ENCODE data around the gene AP2S1. TPM values are rescaled to one million over a fixed set of nuclear protein-coding genes. Genes with fewer than 3 reads are reported as not detected.

The AP2S1 gene
- 117 and 150 TPM in 2 replicates for polyA plus RNA-seq (2011; rRNA removed)
- polyA plus RNA-seq (2012; cell fraction: cytosol; rRNA removed) = 412 and 456 TPM in 2 replicates
- 284 and 292 TPM in 2 replicates for polyA plus RNA-seq (2012; cell fraction: nucleus; rRNA removed)
- polyA plus RNA-seq (2017; fragmentation: RNase III; extraction: RNeasy Plus Mini Kit Qiagen cat#74134 plus additional on column Dnase treatment) = 318 to 329 TPM (median 325 TPM) in 3 replicates
- 90.7 TPM in 2 replicates for polyA minus RNA-seq (2011; rRNA and poly(A)+ RNA removed)

DNA sequence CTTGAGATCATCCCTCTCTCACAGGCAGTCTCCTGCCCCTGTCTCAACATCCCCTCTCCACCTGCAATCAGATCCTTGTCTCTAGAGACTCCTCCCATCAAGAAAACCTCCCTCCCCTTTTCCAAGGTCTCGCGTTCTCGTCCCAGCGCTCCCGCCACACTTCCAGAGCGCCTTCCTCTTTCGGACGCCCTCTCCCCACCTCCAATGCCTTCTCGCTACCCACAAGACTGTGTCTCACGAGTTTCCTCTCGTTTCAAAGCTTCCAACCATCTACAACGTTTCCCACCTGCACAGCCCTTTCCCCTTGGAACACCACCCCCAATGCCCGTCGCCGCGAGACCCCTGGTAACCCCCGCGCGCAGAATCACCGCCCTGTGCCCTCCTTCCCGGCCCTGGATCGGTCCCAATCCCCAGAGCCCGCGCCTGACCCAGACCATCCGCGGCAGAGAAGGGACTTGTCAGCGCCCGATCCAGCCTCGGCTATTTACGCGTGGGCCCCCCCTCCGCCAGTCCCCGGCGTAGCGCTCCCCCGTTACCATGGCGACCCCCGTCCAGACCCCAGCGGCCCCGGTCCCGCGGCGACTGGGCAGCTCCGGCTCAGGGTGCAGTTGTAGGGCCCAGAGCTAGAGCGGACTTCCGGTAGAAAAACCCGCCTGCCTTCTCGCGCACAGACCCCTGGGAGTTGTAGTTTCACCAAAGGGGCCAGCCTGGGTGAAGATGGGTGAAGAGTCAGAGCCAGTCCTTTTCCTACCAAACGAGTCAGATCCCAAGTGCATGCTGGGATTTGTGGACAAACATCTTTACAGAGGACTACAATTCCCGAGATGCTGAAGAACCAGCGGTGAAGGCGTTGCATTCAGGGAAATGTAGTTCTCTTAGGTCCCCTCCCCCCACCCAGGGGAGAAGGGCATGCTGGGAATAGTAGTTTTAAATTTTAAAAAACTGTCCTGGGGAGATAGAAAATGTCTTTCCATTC is at the start of gene AP2S1:
Gene AP2S1, minus strand, starts transcription at position 619 of the 976 bp plus-strand sequence. Its CDS starts 80 bp downstream, at position 539.
- Histone ChIP-seq H3K4me2 (peak within 1 kb of the TSS; percentile 96), H3K4me3 (peak within 1 kb of the TSS; percentile 67), H3K27ac (peak within 1 kb of the TSS; percentile 81 to 93), H3K9me3 (no peaks in the 10 kb centered on the region), H3K4me1 (peaks cover 10% of the 10 kb centered on the region)
- ChIA-PET POLR2A (interaction anchor here (1.0 to 1.6 kb wide), 8 partner anchors 9 to 197 kb away, joined by 3 to 9 read pairs (median 5); partner anchors contain the start of genes ARHGAP35 and SLC1A5), CTCF (interaction anchor here (0.6 to 44.5 kb wide), 7 partner anchors 10 to 152 kb away, joined by 3 to 1222 read pairs (median 6); no protein-coding TSS in a partner anchor)
- WGBS (ENCODE audit: missing lambda C conversion rate) = 2% methylated on average over 31 of the region's 53 CpGs
- ATAC-seq = peak; percentile 97 to 98
- DNase-seq (ENCODE audit: low read depth in 1 of 2, low spot score in 1 of 2) = peak; percentile 99
- no peak for TF ChIP-seq ZFP36 (IDR thresholded peaks at IDR 0.05; ENCODE audit: borderline replicate concordance, partially characterized antibody)
- peak; percentile 14; the same call in 1 of the 2 replicates for TF ChIP-seq GATA3 (IDR thresholded peaks at IDR 0.05; ENCODE audit: borderline replicate concordance)
- TF ChIP-seq RAD21 (conservative IDR thresholded peaks at IDR 0.05 in 1 of 2, IDR thresholded peaks at IDR 0.05 in 1 of 2) = 0 out of 5 replicates have a peak, but pooled peaks of 1 of the 2 experiments have one; percentile 5
- TF ChIP-seq JUN (IDR thresholded peaks at IDR 0.05) = peak; percentile 71 to 92
- TF ChIP-seq CHD2 (IDR thresholded peaks at IDR 0.05; ENCODE audit: low read length, partially characterized antibody) = peak; percentile 78
- TF ChIP-seq MYC (IDR thresholded peaks at IDR 0.05; ENCODE audit: borderline replicate concordance, low read length) = no peak
- TF ChIP-seq, protein P1, sequence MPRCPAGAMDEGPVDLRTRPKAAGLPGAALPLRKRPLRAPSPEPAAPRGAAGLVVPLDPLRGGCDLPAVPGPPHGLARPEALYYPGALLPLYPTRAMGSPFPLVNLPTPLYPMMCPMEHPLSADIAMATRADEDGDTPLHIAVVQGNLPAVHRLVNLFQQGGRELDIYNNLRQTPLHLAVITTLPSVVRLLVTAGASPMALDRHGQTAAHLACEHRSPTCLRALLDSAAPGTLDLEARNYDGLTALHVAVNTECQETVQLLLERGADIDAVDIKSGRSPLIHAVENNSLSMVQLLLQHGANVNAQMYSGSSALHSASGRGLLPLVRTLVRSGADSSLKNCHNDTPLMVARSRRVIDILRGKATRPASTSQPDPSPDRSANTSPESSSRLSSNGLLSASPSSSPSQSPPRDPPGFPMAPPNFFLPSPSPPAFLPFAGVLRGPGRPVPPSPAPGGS (IDR thresholded peaks at IDR 0.05) = peak; percentile 51; the same call in 1 of the 3 replicates
- TF ChIP-seq HDAC2 (IDR thresholded peaks at IDR 0.05) = no peak
- TF ChIP-seq POLR2A (IDR thresholded peaks at IDR 0.05; ENCODE audit: low read length) = peak; percentile 79
- no peak for TF ChIP-seq HOXA7 (CRISPR knock-in tag; IDR thresholded peaks at IDR 0.05)
- no peak for TF ChIP-seq BHLHE40 (IDR thresholded peaks at IDR 0.05; ENCODE audit: low read depth, low read length)
- no peak for TF ChIP-seq KDM1A (IDR thresholded peaks at IDR 0.05; ENCODE audit: low read depth)
- no peak for TF ChIP-seq EHMT2 (IDR thresholded peaks at IDR 0.05; ENCODE audit: low read depth)
- TF ChIP-seq, protein P2, sequence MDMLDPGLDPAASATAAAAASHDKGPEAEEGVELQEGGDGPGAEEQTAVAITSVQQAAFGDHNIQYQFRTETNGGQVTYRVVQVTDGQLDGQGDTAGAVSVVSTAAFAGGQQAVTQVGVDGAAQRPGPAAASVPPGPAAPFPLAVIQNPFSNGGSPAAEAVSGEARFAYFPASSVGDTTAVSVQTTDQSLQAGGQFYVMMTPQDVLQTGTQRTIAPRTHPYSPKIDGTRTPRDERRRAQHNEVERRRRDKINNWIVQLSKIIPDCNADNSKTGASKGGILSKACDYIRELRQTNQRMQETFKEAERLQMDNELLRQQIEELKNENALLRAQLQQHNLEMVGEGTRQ (IDR thresholded peaks at IDR 0.05) = no peak
- peak; percentile 68 for TF ChIP-seq TFCP2L1 (CRISPR knock-in tag; IDR thresholded peaks at IDR 0.05)
- TF ChIP-seq, protein P3, sequence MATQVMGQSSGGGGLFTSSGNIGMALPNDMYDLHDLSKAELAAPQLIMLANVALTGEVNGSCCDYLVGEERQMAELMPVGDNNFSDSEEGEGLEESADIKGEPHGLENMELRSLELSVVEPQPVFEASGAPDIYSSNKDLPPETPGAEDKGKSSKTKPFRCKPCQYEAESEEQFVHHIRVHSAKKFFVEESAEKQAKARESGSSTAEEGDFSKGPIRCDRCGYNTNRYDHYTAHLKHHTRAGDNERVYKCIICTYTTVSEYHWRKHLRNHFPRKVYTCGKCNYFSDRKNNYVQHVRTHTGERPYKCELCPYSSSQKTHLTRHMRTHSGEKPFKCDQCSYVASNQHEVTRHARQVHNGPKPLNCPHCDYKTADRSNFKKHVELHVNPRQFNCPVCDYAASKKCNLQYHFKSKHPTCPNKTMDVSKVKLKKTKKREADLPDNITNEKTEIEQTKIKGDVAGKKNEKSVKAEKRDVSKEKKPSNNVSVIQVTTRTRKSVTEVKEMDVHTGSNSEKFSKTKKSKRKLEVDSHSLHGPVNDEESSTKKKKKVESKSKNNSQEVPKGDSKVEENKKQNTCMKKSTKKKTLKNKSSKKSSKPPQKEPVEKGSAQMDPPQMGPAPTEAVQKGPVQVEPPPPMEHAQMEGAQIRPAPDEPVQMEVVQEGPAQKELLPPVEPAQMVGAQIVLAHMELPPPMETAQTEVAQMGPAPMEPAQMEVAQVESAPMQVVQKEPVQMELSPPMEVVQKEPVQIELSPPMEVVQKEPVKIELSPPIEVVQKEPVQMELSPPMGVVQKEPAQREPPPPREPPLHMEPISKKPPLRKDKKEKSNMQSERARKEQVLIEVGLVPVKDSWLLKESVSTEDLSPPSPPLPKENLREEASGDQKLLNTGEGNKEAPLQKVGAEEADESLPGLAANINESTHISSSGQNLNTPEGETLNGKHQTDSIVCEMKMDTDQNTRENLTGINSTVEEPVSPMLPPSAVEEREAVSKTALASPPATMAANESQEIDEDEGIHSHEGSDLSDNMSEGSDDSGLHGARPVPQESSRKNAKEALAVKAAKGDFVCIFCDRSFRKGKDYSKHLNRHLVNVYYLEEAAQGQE (IDR thresholded peaks at IDR 0.05) = peak; percentile 42
- TF ChIP-seq FOXS1 (CRISPR knock-in tag; IDR thresholded peaks at IDR 0.05) = no peak
- no peak for TF ChIP-seq ZC3H11A (IDR thresholded peaks at IDR 0.05)
- TF ChIP-seq, protein P4, sequence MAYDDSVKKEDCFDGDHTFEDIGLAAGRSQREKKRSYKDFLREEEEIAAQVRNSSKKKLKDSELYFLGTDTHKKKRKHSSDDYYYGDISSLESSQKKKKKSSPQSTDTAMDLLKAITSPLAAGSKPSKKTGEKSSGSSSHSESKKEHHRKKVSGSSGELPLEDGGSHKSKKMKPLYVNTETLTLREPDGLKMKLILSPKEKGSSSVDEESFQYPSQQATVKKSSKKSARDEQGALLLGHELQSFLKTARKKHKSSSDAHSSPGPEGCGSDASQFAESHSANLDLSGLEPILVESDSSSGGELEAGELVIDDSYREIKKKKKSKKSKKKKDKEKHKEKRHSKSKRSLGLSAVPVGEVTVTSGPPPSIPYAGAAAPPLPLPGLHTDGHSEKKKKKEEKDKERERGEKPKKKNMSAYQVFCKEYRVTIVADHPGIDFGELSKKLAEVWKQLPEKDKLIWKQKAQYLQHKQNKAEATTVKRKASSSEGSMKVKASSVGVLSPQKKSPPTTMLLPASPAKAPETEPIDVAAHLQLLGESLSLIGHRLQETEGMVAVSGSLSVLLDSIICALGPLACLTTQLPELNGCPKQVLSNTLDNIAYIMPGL (CRISPR knock-in tag; IDR thresholded peaks at IDR 0.05; ENCODE audit: borderline replicate concordance) = no peak
- no peak for TF ChIP-seq JUNB (IDR thresholded peaks at IDR 0.05)
- no peak for TF ChIP-seq KDM5A (IDR thresholded peaks at IDR 0.05)
- TF ChIP-seq FOSL2 (IDR thresholded peaks at IDR 0.05) = no peak
- TF ChIP-seq FOSL2 (CRISPR knock-in tag; IDR thresholded peaks at IDR 0.05) = 0 out of 2 replicates have a peak, but pooled peaks have one; percentile 8
- TF ChIP-seq, protein P5, sequence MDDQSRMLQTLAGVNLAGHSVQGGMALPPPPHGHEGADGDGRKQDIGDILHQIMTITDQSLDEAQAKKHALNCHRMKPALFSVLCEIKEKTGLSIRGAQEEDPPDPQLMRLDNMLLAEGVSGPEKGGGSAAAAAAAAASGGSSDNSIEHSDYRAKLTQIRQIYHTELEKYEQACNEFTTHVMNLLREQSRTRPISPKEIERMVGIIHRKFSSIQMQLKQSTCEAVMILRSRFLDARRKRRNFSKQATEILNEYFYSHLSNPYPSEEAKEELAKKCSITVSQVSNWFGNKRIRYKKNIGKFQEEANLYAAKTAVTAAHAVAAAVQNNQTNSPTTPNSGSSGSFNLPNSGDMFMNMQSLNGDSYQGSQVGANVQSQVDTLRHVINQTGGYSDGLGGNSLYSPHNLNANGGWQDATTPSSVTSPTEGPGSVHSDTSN (IDR thresholded peaks at IDR 0.05) = peak; percentile 19; the same call in 1 of the 2 replicates
- TF ChIP-seq PHF8 (IDR thresholded peaks at IDR 0.05; ENCODE audit: borderline replicate concordance, low read depth) = peak; percentile 94
- TF ChIP-seq, protein P6, sequence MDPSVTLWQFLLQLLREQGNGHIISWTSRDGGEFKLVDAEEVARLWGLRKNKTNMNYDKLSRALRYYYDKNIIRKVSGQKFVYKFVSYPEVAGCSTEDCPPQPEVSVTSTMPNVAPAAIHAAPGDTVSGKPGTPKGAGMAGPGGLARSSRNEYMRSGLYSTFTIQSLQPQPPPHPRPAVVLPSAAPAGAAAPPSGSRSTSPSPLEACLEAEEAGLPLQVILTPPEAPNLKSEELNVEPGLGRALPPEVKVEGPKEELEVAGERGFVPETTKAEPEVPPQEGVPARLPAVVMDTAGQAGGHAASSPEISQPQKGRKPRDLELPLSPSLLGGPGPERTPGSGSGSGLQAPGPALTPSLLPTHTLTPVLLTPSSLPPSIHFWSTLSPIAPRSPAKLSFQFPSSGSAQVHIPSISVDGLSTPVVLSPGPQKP (IDR thresholded peaks at IDR 0.05; ENCODE audit: low read depth, low read length) = no peak
- FAIRE-seq = peak; percentile 99

All from A549 (cell line).